ENCODE measurements around the gene MRPS26. TPM values are rescaled to one million over a fixed set of nuclear protein-coding genes. Genes with fewer than 3 reads are reported as not detected.
"Not testable (repeated sequence)": the region's sequence is repeated elsewhere in the genome, so short reads cannot be mapped to it uniquely, and the experiment has no call there.

Gene MRPS26
- total RNA-seq, 1 experiment from 2014 or later = 52.7 TPM

- no peak overlapping the region for H3K4me3 ChIP-seq (ENCODE audit: low read depth in 2 of 2, low read length in 2 of 2)
- no peaks in the 10 kb centered on the region for H3K27me3 ChIP-seq (ENCODE audit: control insufficient read depth, insufficient read depth, low read length)
- no peaks in the 10 kb centered on the region for H3K36me3 ChIP-seq (ENCODE audit: control insufficient read depth, insufficient read depth, low read length)
- no peaks in the 10 kb centered on the region for H3K4me1 ChIP-seq (ENCODE audit: control insufficient read depth, insufficient read depth, low read length)
- CTCF ChIA-PET = no interaction called here
- H3K27ac ChIP-seq (ENCODE audit: low read length) = no peak overlapping the region
- no TSS peak for BruUV-seq (replicated peaks)
- DNase-seq (ENCODE audit: low read depth, low spot score) (no peak), ATAC-seq (no peak)
- intact Hi-C loops (cut with micrococcal nuclease; ENCODE audit: unreplicated experiment) = no loop called here
- POLR2A ChIA-PET = no interaction called here
- in situ Hi-C loops (cut with HindIII; ENCODE audit: low pct_unique_long_range_greater_than_20kb, low sequenced_read_pairs) = no loop called here
- TF ChIP-seq REST (IDR thresholded peaks at IDR 0.05; ENCODE audit: insufficient read depth in 1 of 2, low read depth in 2 of 2, low read length in 1 of 2) = no peak
- TF ChIP-seq CTCF (IDR thresholded peaks at IDR 0.05) = no peak
- TF ChIP-seq POLR2AphosphoS5 (IDR thresholded peaks at IDR 0.05; ENCODE audit: low read depth, low read length) = no peak
- no peak for TF ChIP-seq SIN3A (IDR thresholded peaks at IDR 0.05; ENCODE audit: borderline replicate concordance, insufficient read depth, low read depth, low read length)
- no peak for TF ChIP-seq TCF7L2 (IDR thresholded peaks at IDR 0.05; ENCODE audit: low read depth, low read length)
- H3K9me3 ChIP-seq (ENCODE audit: control insufficient read depth, insufficient read depth, low read depth, low read length) = no peaks in the 10 kb centered on the region
Observed at GRCh38 chr20:3074812-3075211, 29.0 kb downstream of the MRPS26 start.

DNA sequence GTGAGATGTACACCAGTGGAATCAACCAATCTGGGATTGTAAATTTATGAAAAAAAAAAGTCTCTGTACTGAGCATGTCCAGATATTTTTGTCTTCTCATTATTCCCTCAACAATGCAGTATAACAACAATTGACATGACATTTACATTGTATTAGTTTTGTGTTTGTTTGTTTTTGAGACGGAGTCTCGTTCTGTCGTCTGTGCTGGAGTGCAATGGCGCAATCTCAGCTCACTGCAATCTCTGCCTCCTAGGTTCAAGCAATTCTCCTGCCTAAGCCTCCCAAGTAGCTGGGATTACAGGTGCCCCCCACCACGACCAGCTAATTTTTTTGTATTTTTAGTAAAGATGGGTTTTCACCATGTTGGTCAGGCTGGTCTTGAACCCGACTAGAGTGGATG is 29.5 kb downstream of the MRPS26 start:
- BruUV-seq (replicated peaks); in situ Hi-C loops (cut with HindIII; ENCODE audit: low pct_unique_long_range_greater_than_20kb, low sequenced_read_pairs); H3K27me3 ChIP-seq (ENCODE audit: control insufficient read depth, insufficient read depth, low read length); H3K27ac ChIP-seq (ENCODE audit: low read length); H3K9me3 ChIP-seq (ENCODE audit: control insufficient read depth, insufficient read depth, low read depth, low read length); POLR2A ChIA-PET; DNase-seq (ENCODE audit: low read depth, low spot score); H3K4me3 ChIP-seq (ENCODE audit: low read depth in 2 of 2, low read length in 2 of 2); intact Hi-C loops (cut with micrococcal nuclease; ENCODE audit: unreplicated experiment); ATAC-seq; CTCF ChIA-PET; H3K4me1 ChIP-seq (ENCODE audit: control insufficient read depth, insufficient read depth, low read length); H3K36me3 ChIP-seq (ENCODE audit: control insufficient read depth, insufficient read depth, low read length): not testable (repeated sequence)

GRCh38 chr20:3077618-3078134 is 31.8 kb downstream of the MRPS26 start:
- Histone ChIP-seq H3K4me1 (ENCODE audit: control insufficient read depth, insufficient read depth, low read length) (peaks cover 16% of the 10 kb centered on the region), H3K9me3 (ENCODE audit: control insufficient read depth, insufficient read depth, low read depth, low read length) (no peaks in the 10 kb centered on the region), H3K36me3 (ENCODE audit: control insufficient read depth, insufficient read depth, low read length) (no peaks in the 10 kb centered on the region), H3K4me3 (ENCODE audit: low read depth in 2 of 2, low read length in 2 of 2) (no peak overlapping the region), H3K27me3 (ENCODE audit: control insufficient read depth, insufficient read depth, low read length) (no peaks in the 10 kb centered on the region), H3K27ac (ENCODE audit: low read length) (no peak overlapping the region)
- TF ChIP-seq POLR2AphosphoS5 (IDR thresholded peaks at IDR 0.05; ENCODE audit: low read depth, low read length) = no peak
- no peak for TF ChIP-seq CTCF (IDR thresholded peaks at IDR 0.05)
- no peak for TF ChIP-seq TCF7L2 (IDR thresholded peaks at IDR 0.05; ENCODE audit: low read depth, low read length)
- TF ChIP-seq REST (IDR thresholded peaks at IDR 0.05; ENCODE audit: insufficient read depth in 1 of 2, low read depth in 2 of 2, low read length in 1 of 2) = no peak
- no peak for TF ChIP-seq SIN3A (IDR thresholded peaks at IDR 0.05; ENCODE audit: borderline replicate concordance, insufficient read depth, low read depth, low read length)
- ChIA-PET CTCF (interaction anchor here (0.6 kb wide), 1 partner anchor 24 kb away, joined by 3 read pairs; no protein-coding TSS in a partner anchor), POLR2A (no interaction called here)
- no TSS peak for BruUV-seq (replicated peaks)
- in situ Hi-C loops (cut with HindIII; ENCODE audit: low pct_unique_long_range_greater_than_20kb, low sequenced_read_pairs) = no loop called here
- intact Hi-C loops (cut with micrococcal nuclease; ENCODE audit: unreplicated experiment) = no loop called here
- ATAC-seq = no peak
- DNase-seq (ENCODE audit: low read depth, low spot score) = no peak

Measured in Panc1 (cell line).